WERI-Rb-1 (cell line): ENCODE results near the gene PERM1.

ENCODE experiments used
- DNase-seq: peaks from one replicate; pipeline ENCODE4 v3.0.0-alpha.2; 2020
- H3K27ac ChIP-seq: fragments of 250-450 bp; sonication (Bioruptor Pico); 2 replicates; pipeline ENCODE4 v1.5.1; 2020; ENCODE audit warnings: mild to moderate bottlenecking, moderate library complexity
- H3K27me3 ChIP-seq: fragments of 250-450 bp; sonication (Bioruptor Pico); 2 replicates; pipeline ENCODE4 v1.5.1; 2021; ENCODE audit warnings: mild to moderate bottlenecking, low read depth, moderate library complexity; ENCODE audit not compliant: insufficient read depth, severe bottlenecking
- H3K36me3 ChIP-seq: fragments of 250-450 bp; sonication (Bioruptor Pico); 2 replicates; pipeline ENCODE4 v1.5.1; 2020; ENCODE audit warnings: mild to moderate bottlenecking, moderate library complexity
- H3K4me3 ChIP-seq: 2 replicates; pipeline ENCODE4 v1.5.1; 2011; ENCODE audit warnings: low read depth, mild to moderate bottlenecking, control low read depth, low read length
- H3K9me3 ChIP-seq: fragments of 250-450 bp; sonication (Bioruptor Pico); 2 replicates; pipeline ENCODE4 v1.5.1; 2021; ENCODE audit warnings: mild to moderate bottlenecking, moderate library complexity; ENCODE audit not compliant: severe bottlenecking
- CTCF ChIP-seq: IDR thresholded peaks from 2 replicates; pipeline ENCODE4 v1.5.1; 2011; ENCODE audit warnings: low read depth, mild to moderate bottlenecking, control low read depth, inconsistent platforms, low read length

Gene PERM1

DNA sequence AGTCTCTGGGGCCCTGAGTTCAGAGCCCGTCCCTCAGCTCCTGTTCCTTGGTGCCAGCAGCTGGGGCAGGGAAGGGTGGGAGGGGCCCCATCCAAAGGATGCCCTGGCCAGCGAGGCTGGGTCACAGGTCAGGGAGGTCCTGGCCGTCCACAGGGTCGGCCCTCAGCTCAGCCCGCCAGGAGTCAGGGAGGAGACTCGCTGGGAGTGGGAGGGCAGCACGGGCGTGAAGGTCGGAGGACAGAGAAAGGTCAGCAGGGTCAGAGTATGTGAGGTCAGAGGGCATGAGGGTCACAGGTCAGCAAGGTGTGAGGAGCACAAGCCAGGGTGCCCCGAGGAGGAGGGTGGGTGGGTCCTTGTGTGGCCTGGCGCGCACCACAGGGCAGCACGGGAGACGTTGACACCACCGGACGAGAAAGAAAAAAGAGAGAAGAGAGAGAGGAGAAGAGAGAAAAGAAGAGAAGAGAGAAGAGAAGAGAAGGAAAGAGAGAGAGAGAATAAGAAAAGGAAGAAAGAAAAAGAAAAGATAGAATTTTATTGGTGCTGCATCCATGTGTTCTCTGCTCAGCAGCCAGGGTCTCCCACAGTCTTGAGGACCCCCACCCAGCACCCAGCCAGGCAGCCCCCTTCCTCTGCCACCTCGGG, 7.1 kb downstream of the PERM1 start:
- DNase-seq = no peak
- Histone ChIP-seq H3K9me3 (no peaks in the 10 kb centered on the region), H3K27me3 (no peaks in the 10 kb centered on the region)

GRCh38 chr1:974293-974640, 7.6 kb downstream of the PERM1 start:
- DNase-seq = no peak
- no peak overlapping the region for H3K27ac ChIP-seq
- no peak overlapping the region for H3K4me3 ChIP-seq
- no peaks in the 10 kb centered on the region for H3K36me3 ChIP-seq
- TF ChIP-seq CTCF = no peak
- H3K27me3 ChIP-seq = no peaks in the 10 kb centered on the region
- H3K9me3 ChIP-seq = no peaks in the 10 kb centered on the region

More for the DNA sequence above, 7.1 kb downstream of the PERM1 start:
- H3K4me3 ChIP-seq = no peak overlapping the region
- TF ChIP-seq CTCF = no peak
- H3K27ac ChIP-seq = no peak overlapping the region
- no peaks in the 10 kb centered on the region for H3K36me3 ChIP-seq

GRCh38 chr1:973459-974292, 8.2 kb downstream of the PERM1 start:
- Histone ChIP-seq H3K9me3 (no peaks in the 10 kb centered on the region), H3K27ac (no peak overlapping the region), H3K36me3 (no peaks in the 10 kb centered on the region), H3K4me3 (no peak overlapping the region), H3K27me3 (no peaks in the 10 kb centered on the region)
- no peak for DNase-seq
- no peak for TF ChIP-seq CTCF

DNA sequence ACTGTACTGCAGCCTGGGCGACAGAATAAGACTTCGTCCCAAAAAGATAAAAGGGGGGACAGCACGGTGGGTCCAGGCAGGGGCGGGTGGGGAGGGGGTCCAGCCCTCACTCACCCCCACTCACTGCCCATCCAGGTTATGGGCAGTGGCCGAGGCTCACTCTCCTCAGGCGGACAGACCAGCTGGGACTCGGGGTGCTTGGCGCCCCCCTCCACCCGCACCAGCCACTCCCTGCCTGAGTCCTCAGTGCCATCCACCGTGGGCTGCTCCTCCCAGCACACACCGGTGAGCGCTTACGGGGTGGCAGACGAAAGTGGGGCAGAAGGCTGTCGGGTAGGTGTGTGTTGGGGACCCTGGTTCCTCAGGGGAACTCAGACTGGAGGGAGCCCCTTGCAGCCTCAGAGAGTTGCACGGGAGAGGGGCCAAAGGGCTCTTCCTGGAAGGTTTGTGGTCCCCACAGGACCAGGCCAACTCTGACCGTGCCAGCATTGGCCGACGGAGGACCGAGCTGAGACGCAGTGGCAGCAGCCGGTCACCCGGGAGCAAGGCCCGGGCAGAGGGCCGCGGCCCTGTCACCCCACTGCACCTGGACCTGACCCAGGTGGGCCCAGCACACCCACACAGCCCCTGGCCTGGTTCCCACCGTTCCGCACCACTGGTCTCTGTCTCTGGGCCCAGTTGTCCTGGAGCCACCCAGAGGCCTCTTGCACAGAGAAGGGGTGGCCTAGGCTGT, 9.0 kb downstream of the PERM1 start:
- DNase-seq = no peak
- Histone ChIP-seq H3K4me3 (no peak overlapping the region), H3K27ac (no peak overlapping the region), H3K27me3 (no peaks in the 10 kb centered on the region), H3K36me3 (no peaks in the 10 kb centered on the region), H3K9me3 (no peaks in the 10 kb centered on the region)
- no peak for TF ChIP-seq CTCF

- Histone ChIP-seq H3K27me3 (no peaks in the 10 kb centered on the region), H3K27ac (no peak overlapping the region), H3K4me3 (no peak overlapping the region), H3K36me3 (no peaks in the 10 kb centered on the region), H3K9me3 (no peaks in the 10 kb centered on the region)
- no peak for TF ChIP-seq CTCF
- DNase-seq = no peak
Measured at GRCh38 chr1:971751-972506, 10.0 kb downstream of the PERM1 start.
